Effector memory CD8-positive, alpha-beta T cell (primary cell): Measurements from ENCODE around the gene RAPGEF5.
A peak's percentile ranks its signal among the peaks of the same experiment; 100 is the strongest.

Experiments
- ATAC-seq: fragments of 150-1000 bp; cut with Tn5 transposase; replicated peaks from 2 replicates; pipeline ENCODE4 v1.10.0; 2021; ENCODE audit warnings: mild to moderate bottlenecking, moderate library complexity
- DNase-seq, 3 experiments: peaks; one replicate each; pipeline ENCODE4 v3.0.0; 2021
- H3K27ac Mint-ChIP-seq, 2 donors: one replicate each; pipeline ENCODE4 v1.8.0; 2022; ENCODE audit warnings: mild to moderate bottlenecking in 2 of 2, mixed read lengths in 2 of 2, moderate library complexity in 2 of 2
- H3K27me3 Mint-ChIP-seq, 2 donors: one replicate each; pipeline ENCODE4 v1.8.0; 2022; ENCODE audit warnings: mixed read lengths in 2 of 2
- H3K36me3 Mint-ChIP-seq: one replicate; pipeline ENCODE4 v1.8.0; 2022; ENCODE audit warnings: mild to moderate bottlenecking, moderate library complexity, mixed read lengths; ENCODE audit not compliant: insufficient read depth
- H3K4me1 Mint-ChIP-seq, 2 donors: one replicate each; pipeline ENCODE4 v1.8.0; 2022; ENCODE audit warnings: low read depth in 2 of 2, mixed read lengths in 2 of 2
- H3K4me3 Mint-ChIP-seq, 2 donors: one replicate each; pipeline ENCODE4 v1.8.0; 2022; ENCODE audit warnings: mild to moderate bottlenecking in 2 of 2, mixed read lengths in 2 of 2, moderate library complexity in 2 of 2
- H3K9me3 Mint-ChIP-seq, 2 donors: one replicate each; pipeline ENCODE4 v1.8.0; 2022; ENCODE audit warnings: mixed read lengths in 2 of 2

RAPGEF5 gene

DNA sequence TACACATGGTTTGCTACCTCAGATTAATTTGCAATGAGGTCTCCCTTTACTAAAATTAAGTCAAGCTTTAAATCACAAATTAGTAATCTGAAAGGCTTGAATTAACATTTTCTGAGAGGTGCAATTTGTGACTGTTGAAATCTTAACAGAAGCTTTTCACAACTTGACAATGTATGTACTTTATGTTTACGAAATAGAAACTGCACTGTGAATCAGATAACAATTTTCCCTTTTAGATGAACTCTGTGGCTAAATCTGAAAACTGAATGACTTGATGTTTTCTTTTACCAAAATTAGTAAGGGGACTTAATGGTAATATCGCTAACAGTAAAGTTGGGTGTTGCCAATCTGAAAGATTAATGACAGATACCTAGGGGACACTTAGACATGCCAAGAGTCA lies 197.6 kb downstream of the RAPGEF5 start:
- H3K4me1 Mint-ChIP-seq = no peaks in the 10 kb centered on the region
- no peaks in the 10 kb centered on the region for H3K36me3 Mint-ChIP-seq
- H3K27me3 Mint-ChIP-seq = peaks cover 21 to 22% of the 10 kb centered on the region in 2 donors
- ATAC-seq (no peak), DNase-seq (no peak)
- no peaks in the 10 kb centered on the region for H3K9me3 Mint-ChIP-seq
- no peak overlapping the region for H3K27ac Mint-ChIP-seq
- no peak overlapping the region for H3K4me3 Mint-ChIP-seq

DNA sequence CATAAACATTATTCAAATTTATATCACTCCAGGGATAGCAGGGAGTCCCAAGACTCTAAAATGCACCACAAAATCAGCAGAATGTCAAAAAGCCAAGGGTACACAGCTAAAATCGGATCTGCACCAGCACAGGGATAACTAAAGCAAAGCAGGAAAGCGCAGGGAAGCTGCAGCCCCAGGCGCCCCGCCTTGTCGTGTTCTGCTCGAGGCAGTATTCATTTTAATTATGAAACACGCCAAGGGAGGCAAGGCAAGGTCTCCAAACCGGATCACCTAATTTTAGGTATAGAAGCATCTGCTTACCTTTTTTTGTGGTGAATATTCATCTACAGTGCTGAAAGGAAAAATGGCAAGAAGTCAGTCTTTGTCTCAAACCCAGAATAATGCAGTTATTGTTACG lies 199.4 kb downstream of the RAPGEF5 start:
- ATAC-seq (no peak), DNase-seq (no peak)
- H3K4me1 Mint-ChIP-seq = no peaks in the 10 kb centered on the region
- H3K36me3 Mint-ChIP-seq = no peaks in the 10 kb centered on the region
- no peaks in the 10 kb centered on the region for H3K9me3 Mint-ChIP-seq
- peak overlapping the region in 1 of 2 donors; percentile 23 for H3K27ac Mint-ChIP-seq
- no peak overlapping the region for H3K4me3 Mint-ChIP-seq
- peaks cover 21 to 22% of the 10 kb centered on the region in 2 donors for H3K27me3 Mint-ChIP-seq

DNA sequence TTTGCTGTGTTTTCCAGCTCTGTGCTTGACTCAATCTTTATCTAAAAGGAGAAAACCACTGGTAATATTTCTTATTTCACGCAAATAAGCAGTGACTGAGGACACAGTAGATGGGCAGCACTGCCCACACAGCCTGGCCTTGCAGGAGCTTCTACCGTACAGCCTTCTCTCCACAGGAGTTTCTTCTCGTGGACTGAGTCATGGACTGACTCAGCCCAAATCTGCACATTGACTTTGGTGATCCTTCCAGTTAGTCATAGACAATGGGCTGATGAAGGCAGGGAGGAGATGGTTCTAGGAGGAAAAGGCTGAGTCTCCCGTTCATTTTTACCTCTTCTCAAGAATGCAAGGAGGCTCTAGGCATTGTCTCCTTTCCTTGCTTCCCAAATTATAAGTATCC lies 200.7 kb downstream of the RAPGEF5 start:
- no peak for ATAC-seq
- Mint-ChIP-seq H3K4me1 (no peaks in the 10 kb centered on the region), H3K36me3 (no peaks in the 10 kb centered on the region), H3K9me3 (no peaks in the 10 kb centered on the region), H3K27me3 (peaks cover 21 to 22% of the 10 kb centered on the region in 2 donors), H3K27ac (no peak overlapping the region), H3K4me3 (no peak overlapping the region)
- DNase-seq = no peak

DNA sequence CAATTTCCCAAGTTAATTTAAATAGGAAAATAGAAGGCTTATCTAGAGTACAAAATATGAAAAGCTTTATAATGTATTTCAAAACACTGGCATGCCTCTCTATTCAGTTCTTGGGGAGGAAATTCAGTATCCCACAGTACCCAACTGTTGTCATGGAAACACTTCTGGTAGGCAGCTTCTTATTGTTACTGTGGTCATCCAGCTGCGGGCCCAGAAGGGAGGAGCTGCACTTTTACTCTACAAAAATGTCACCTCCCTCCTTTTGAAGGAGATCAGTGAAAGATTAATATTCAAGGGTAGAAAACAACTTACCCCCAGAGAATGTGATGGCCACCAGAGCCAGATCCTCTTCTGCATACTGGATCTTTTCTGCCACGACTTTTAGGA lies 202.8 kb downstream of the RAPGEF5 start:
- Mint-ChIP-seq H3K27me3 (peaks cover 21 to 22% of the 10 kb centered on the region in 2 donors), H3K4me3 (no peak overlapping the region), H3K27ac (no peak overlapping the region), H3K4me1 (no peaks in the 10 kb centered on the region), H3K36me3 (no peaks in the 10 kb centered on the region), H3K9me3 (no peaks in the 10 kb centered on the region)
- ATAC-seq (no peak), DNase-seq (no peak)

DNA sequence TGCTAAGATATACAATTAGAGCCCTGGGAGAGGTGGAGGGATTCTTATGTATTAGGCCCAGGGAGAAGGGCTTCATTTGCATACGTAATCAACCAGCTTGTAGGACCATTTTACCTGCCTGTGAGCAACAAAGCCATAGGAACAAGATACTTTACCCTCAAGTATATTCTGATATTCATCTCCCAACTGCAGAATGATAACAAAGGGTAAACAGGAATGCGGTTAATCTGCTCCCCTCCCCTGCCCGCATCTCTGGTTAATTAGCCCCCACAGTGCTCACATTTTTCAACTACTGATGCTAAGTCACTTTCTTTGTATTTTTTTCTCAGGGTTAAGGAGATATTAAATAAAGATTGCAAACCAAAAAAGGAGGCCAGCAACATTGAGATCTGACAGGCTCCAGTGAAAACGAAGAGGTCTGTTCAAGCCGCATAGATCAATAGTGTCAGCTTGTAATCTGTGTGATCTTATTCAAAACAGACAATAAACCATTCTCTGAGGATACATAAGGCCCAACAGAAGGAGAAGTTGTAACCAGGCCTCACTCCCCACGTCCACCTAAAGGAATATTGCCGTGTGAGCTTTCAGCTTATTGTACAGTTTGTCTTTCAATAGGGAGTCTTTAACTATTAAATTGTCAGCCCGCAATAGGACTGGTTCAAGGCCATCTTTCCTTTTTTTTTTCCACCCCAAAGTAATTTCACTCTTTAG lies 203.4 kb downstream of the RAPGEF5 start:
- Mint-ChIP-seq H3K27ac (no peak overlapping the region), H3K27me3 (peaks cover 23 to 24% of the 10 kb centered on the region in 2 donors), H3K9me3 (no peaks in the 10 kb centered on the region), H3K4me1 (no peaks in the 10 kb centered on the region), H3K36me3 (no peaks in the 10 kb centered on the region), H3K4me3 (no peak overlapping the region)
- DNase-seq (no peak), ATAC-seq (no peak)

DNA sequence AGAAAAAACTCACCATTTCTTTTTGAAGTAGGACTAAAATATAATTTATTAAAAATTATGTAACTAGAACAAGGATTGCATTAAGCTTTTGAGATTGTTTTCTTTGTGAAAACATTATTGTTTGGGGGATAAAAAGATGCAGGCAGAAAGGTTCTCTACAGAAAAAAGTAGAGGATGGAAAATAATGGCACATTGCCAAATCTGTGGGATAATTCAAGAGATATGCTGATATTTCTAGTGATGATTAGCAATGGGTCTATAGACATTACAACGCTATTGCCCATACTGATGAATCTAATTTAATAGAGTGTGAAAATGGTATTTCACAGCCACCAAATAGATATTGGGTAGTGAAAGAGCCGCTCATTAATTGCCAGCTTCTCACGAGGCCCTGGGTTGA lies 204.3 kb downstream of the RAPGEF5 start:
- H3K27ac Mint-ChIP-seq = no peak overlapping the region
- no peak for DNase-seq
- no peaks in the 10 kb centered on the region for H3K36me3 Mint-ChIP-seq
- H3K4me3 Mint-ChIP-seq = no peak overlapping the region
- H3K27me3 Mint-ChIP-seq = peaks cover 20 to 27% of the 10 kb centered on the region in 2 donors
- ATAC-seq = no peak
- H3K9me3 Mint-ChIP-seq = no peaks in the 10 kb centered on the region
- no peaks in the 10 kb centered on the region for H3K4me1 Mint-ChIP-seq

DNA sequence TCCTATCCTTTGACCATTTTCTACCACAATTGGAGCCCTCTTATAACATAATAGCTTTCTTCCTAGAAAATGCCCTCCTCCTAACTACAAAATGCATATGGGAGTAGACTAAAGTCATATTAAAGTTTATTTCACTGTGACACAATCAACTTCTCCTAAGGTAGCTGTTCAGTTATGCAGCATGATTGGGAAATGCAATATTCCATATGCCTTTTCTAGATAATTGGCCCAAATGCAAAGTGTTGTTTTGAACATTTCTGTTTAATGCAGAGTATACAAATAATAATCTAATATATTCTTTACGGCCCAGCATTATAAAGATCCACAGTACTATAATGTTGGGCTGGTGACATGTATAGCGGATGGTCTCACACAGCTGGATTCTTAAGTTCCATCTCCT lies 205.1 kb downstream of the RAPGEF5 start:
- Mint-ChIP-seq H3K9me3 (no peaks in the 10 kb centered on the region), H3K27me3 (peaks cover 18 to 19% of the 10 kb centered on the region in 2 donors), H3K27ac (no peak overlapping the region), H3K4me3 (no peak overlapping the region), H3K36me3 (no peaks in the 10 kb centered on the region), H3K4me1 (no peaks in the 10 kb centered on the region)
- ATAC-seq (no peak), DNase-seq (no peak)

DNA sequence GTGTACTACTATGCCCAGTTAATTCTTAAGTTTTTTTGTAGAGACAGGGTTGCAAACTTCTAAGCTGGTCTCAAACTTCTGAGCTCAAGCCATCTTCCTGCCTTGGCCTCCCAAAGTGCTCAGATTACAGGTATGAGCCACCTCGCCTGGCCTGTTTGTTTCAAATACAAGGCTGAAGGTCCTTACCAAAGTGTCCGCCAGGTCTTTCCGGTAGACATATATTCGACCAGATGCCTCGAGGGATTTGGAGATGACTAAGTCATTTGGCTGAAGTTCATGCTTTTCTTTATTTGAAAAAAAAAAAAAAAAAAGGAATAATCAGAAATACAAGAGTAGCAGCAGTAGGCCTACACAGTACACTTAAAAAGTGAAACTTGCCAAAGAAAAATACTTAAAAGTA lies 206.7 kb downstream of the RAPGEF5 start:
- H3K27ac Mint-ChIP-seq = no peak overlapping the region
- no peaks in the 10 kb centered on the region for H3K36me3 Mint-ChIP-seq
- no peaks in the 10 kb centered on the region for H3K4me1 Mint-ChIP-seq
- peaks cover 8 to 14% of the 10 kb centered on the region in 2 donors for H3K27me3 Mint-ChIP-seq
- no peak for DNase-seq
- no peaks in the 10 kb centered on the region for H3K9me3 Mint-ChIP-seq
- H3K4me3 Mint-ChIP-seq = no peak overlapping the region
- no peak for ATAC-seq

DNA sequence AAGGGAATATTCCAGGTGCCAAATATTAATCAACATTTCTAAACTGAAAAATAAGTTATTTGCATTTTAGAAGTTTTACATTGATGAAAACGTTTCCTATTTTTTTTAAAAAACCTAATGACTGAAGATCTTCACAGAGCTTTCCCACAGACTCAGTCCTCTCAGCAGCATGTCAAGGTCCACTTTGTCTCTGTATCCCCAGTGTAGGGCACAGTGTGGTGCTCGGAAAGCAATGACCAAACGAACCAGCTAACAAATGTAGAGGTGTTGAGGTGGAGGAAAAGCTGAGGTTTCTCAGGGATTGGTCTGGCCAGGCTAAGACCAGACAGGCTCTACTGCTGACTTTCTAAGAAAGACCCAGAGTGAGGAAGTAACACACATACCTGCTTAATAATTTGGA lies 209.1 kb downstream of the RAPGEF5 start:
- ATAC-seq = no peak
- DNase-seq = no peak
- H3K36me3 Mint-ChIP-seq = no peaks in the 10 kb centered on the region
- H3K27ac Mint-ChIP-seq = no peak overlapping the region
- no peak overlapping the region for H3K4me3 Mint-ChIP-seq
- H3K27me3 Mint-ChIP-seq = peaks cover 20 to 22% of the 10 kb centered on the region in 2 donors
- no peaks in the 10 kb centered on the region for H3K9me3 Mint-ChIP-seq
- no peaks in the 10 kb centered on the region for H3K4me1 Mint-ChIP-seq

DNA sequence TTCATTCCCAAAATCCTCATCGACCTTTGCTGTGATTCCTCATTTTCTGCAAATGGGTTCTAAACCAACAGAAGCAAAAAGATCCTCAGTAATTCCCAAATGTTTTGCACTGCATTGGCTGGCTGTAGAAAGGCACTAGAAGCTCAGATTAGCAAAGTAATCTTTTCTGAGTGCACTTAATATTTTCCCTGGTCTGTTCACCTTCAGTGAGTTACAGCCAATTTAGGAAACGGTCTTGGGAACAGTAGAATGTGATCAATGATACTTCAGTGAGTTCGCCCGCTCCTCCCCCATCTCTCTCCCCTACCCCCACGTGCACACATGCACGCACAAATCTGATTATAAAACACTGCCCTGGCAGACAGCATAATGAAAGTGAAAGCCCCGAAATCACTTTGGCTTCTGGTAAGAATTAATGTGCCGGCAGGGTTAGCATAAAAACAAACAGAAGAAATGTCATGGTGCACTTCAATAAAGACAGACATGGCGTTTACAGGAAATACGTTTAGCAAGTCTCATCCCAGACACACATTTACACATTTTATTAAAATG lies 209.9 kb downstream of the RAPGEF5 start:
- Mint-ChIP-seq H3K9me3 (no peaks in the 10 kb centered on the region), H3K27me3 (peaks cover 28% of the 10 kb centered on the region in 2 donors), H3K4me3 (no peak overlapping the region), H3K4me1 (no peaks in the 10 kb centered on the region), H3K36me3 (no peaks in the 10 kb centered on the region), H3K27ac (no peak overlapping the region)
- DNase-seq = no peak
- no peak for ATAC-seq

DNA sequence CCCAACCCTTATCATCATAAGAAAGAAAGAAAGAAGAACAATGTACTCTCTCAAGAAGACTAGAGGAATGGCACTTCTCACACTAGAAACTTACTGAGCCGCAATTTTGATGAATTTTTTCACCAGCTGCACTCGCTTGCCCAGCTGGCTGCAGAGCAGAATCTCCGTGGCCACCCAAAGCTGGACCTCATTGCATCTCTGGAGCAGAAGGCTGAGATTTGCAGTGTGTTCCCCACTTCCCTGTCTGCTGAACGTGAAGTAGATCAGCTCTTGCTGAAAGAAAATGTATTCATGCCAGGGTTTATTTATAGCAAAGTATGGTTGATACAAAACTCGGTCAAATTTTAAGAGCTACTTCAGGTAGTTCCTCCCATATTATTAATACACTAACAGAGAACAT lies 212.0 kb downstream of the RAPGEF5 start:
- Mint-ChIP-seq H3K27me3 (peaks cover 34% of the 10 kb centered on the region in 2 donors), H3K36me3 (no peaks in the 10 kb centered on the region), H3K4me3 (no peak overlapping the region), H3K27ac (no peak overlapping the region), H3K9me3 (no peaks in the 10 kb centered on the region), H3K4me1 (no peaks in the 10 kb centered on the region)
- ATAC-seq (no peak), DNase-seq (no peak)

DNA sequence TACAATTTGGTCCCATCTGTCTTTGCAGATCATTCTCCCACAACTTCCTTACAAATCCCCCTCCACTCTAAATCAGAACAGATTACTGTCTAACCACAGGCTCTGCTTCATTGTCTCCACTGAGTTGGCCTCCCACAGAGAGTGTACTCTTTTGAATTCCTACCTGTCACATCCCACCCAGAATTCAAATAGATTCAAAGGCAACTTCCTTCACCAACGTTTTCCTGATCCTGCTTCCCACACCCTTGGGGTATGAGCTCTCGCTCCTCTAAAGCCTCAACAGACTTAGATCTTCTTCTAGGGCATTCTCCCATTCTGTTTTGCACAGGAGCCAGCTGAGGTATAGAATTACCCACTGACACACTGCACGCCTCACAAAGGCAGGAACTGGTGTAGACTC lies 213.5 kb downstream of the RAPGEF5 start:
- Mint-ChIP-seq H3K27me3 (peaks cover 31 to 40% of the 10 kb centered on the region in 2 donors), H3K27ac (no peak overlapping the region), H3K9me3 (no peaks in the 10 kb centered on the region), H3K36me3 (no peaks in the 10 kb centered on the region), H3K4me1 (no peaks in the 10 kb centered on the region), H3K4me3 (no peak overlapping the region)
- DNase-seq (no peak), ATAC-seq (no peak)

DNA sequence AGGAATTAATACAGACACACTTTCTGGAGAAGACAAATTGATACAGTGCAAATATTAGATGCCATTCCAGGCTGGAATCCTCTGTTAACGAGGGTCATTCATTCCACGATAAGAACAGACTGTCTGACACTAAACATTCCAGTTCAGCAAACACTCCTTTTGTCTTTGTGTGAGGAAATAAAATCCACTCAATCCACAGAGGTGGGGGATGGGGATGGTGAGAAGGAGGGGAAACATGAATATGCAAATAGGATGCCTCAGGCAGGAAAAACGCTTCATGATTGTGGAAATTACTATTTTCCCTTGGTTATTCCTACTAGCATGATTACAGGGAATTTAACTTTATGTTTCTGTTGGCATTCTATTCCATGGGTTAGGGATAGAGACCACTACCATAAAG lies 214.4 kb downstream of the RAPGEF5 start:
- ATAC-seq = no peak
- no peaks in the 10 kb centered on the region for H3K36me3 Mint-ChIP-seq
- no peak for DNase-seq
- no peak overlapping the region for H3K27ac Mint-ChIP-seq
- H3K4me3 Mint-ChIP-seq = no peak overlapping the region
- peaks cover 27 to 38% of the 10 kb centered on the region in 2 donors for H3K27me3 Mint-ChIP-seq
- no peaks in the 10 kb centered on the region for H3K9me3 Mint-ChIP-seq
- no peaks in the 10 kb centered on the region for H3K4me1 Mint-ChIP-seq

DNA sequence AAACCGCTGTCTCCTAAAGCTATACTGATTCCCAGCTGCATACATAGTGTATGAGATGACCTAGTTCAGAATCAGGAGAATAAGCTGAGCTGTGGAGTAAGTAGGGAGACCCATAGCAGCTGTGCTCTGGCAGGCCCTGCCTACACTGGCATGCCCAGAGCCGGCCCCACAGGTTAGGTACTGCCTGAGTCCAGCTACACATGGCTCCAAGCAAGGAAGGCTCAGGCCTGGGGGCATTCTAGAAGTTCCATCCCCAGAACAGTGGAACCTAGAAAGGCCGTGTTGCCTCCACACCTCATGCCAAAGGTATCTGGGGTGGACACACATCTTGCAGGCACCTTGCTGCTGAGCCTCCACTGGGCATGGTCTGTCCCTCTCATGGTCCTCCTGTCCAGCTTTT lies 215.6 kb downstream of the RAPGEF5 start:
- peaks cover 20 to 38% of the 10 kb centered on the region in 2 donors for H3K27me3 Mint-ChIP-seq

More for the DNA sequence above, 215.6 kb downstream of the RAPGEF5 start:
- DNase-seq (no peak), ATAC-seq (no peak)
- Mint-ChIP-seq H3K27ac (no peak overlapping the region), H3K4me3 (no peak overlapping the region), H3K36me3 (no peaks in the 10 kb centered on the region), H3K4me1 (no peaks in the 10 kb centered on the region), H3K9me3 (no peaks in the 10 kb centered on the region)
